ENCODE measurements around the gene ADH7. TPM values are rescaled to one million over a fixed set of nuclear protein-coding genes. Genes with fewer than 3 reads are reported as not detected.
"Not testable (repeated sequence)": the region's sequence is repeated elsewhere in the genome, so short reads cannot be mapped to it uniquely, and the experiment has no call there.

The ADH7 gene
- total and polyA plus RNA-seq, 9 of the 15 experiments (the other 6 are each of a cell fraction or from before 2014, with no cell fraction given): not detected

DNA sequence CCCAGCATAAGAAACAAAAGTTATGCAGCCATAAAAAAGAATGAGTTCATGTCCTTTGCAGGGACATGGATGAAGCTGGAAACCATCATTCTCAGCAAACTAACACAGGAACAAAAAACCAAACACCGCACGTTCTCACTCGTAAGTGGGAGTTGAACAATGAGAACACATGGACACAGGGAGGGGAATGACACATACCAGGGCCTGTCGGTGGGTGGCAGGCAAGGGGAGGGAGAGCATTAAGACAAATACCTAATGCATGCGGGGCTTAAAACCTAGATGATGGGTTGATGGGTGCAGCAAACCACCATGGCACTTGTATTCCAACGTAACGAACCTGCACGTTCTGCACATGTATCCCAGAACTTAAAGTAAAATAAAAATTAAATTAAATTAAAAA is 19.4 kb downstream of the ADH7 start:
- in situ Hi-C loops (cut with MboI): loop anchor here (25.0 kb wide), 1 partner anchor 953 kb away; no protein-coding TSS in a partner anchor

DNA sequence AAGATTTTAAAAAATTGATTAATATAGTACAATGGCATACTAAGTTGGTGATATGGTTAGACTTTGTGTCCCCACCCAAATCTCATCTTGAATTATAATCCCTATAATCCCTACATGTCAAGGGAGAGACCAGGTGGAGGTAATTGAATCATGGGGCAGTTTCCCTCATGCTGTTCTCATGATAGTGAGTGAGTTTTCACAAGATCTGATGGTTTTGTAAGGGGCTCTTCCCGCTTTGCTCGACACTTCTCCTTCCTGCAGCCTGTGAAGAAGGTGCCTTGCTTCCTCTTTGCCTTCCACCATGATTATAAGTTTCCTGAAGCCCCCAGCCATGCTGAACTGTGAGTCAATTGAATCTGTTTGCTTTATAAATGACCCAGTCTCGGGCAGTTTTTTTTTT is 20.2 kb downstream of the ADH7 start:
- H3K4me1 ChIP-seq (replicated peaks in 1 of 2; ENCODE audit: control insufficient read depth in 2 of 2, insufficient read depth in 2 of 2, low read length in 2 of 2); H4K20me1 ChIP-seq (replicated peaks; ENCODE audit: control insufficient read depth, insufficient read depth, low read length); BruUV-seq (replicated peaks); H3K27ac ChIP-seq (ENCODE audit: extremely low read depth, low read depth, low read length); H3K9me3 ChIP-seq (replicated peaks; ENCODE audit: control insufficient read depth, insufficient read depth, low read depth, low read length); H3K79me2 ChIP-seq (ENCODE audit: control insufficient read depth, insufficient read depth, low read length); H3K9me1 ChIP-seq (ENCODE audit: control insufficient read depth, insufficient read depth, low read length); H3K36me3 ChIP-seq (ENCODE audit: control insufficient read depth, insufficient read depth, low read length); H3K27me3 ChIP-seq (ENCODE audit: control insufficient read depth in 2 of 2, insufficient read depth in 2 of 2, low read length in 2 of 2); FAIRE-seq; POLR2A ChIA-PET; H3K9ac ChIP-seq (ENCODE audit: insufficient read depth in 1 of 2, low read depth in 2 of 2, low read length in 2 of 2); H3K4me3 ChIP-seq; ATAC-seq; H3K4me2 ChIP-seq (ENCODE audit: insufficient read depth, low read length); H2AFZ ChIP-seq (ENCODE audit: low read depth, low read length); DNase-seq (ENCODE audit: extremely low read depth in 1 of 4, low spot score in 3 of 4): not testable (repeated sequence)
- CTCF ChIA-PET (ENCODE audit: low intra/inter-chr PET ratio): interaction anchor here (0.7 kb wide), 1 partner anchor 1974 kb away, joined by 3 read pairs; no protein-coding TSS in a partner anchor
- intact Hi-C loops (cut with micrococcal nuclease): loop anchor here (2.0 kb wide), 1 partner anchor 48 kb away; no protein-coding TSS in a partner anchor
- in situ Hi-C loops (cut with MboI): loop anchor here (25.0 kb wide), 1 partner anchor 953 kb away; no protein-coding TSS in a partner anchor
- WGBS (ENCODE audit: insufficient coverage, low coverage, missing lambda C conversion rate): 0% methylated on average over 3 of the region's 3 CpGs

More for the DNA sequence above, 19.4 kb downstream of the ADH7 start:
- DNase-seq (ENCODE audit: extremely low read depth in 1 of 4, low spot score in 3 of 4) (peak in 1 of 4 experiments; percentile 14), ATAC-seq (peak; percentile 77)
- H3K79me2 ChIP-seq (ENCODE audit: control insufficient read depth, insufficient read depth, low read length); H3K9me3 ChIP-seq (replicated peaks; ENCODE audit: control insufficient read depth, insufficient read depth, low read depth, low read length); CTCF ChIA-PET (ENCODE audit: low intra/inter-chr PET ratio); H3K9me1 ChIP-seq (ENCODE audit: control insufficient read depth, insufficient read depth, low read length); H3K36me3 ChIP-seq (ENCODE audit: control insufficient read depth, insufficient read depth, low read length); H2AFZ ChIP-seq (ENCODE audit: low read depth, low read length); POLR2A ChIA-PET; H3K9ac ChIP-seq (ENCODE audit: insufficient read depth in 1 of 2, low read depth in 2 of 2, low read length in 2 of 2); H4K20me1 ChIP-seq (replicated peaks; ENCODE audit: control insufficient read depth, insufficient read depth, low read length); H3K27me3 ChIP-seq (ENCODE audit: control insufficient read depth in 2 of 2, insufficient read depth in 2 of 2, low read length in 2 of 2); BruUV-seq (replicated peaks); H3K4me3 ChIP-seq; FAIRE-seq; H3K4me2 ChIP-seq (ENCODE audit: insufficient read depth, low read length); H3K27ac ChIP-seq (ENCODE audit: extremely low read depth, low read depth, low read length); H3K4me1 ChIP-seq (replicated peaks in 1 of 2; ENCODE audit: control insufficient read depth in 2 of 2, insufficient read depth in 2 of 2, low read length in 2 of 2): not testable (repeated sequence)
- WGBS (ENCODE audit: insufficient coverage, low coverage, missing lambda C conversion rate): 4% methylated on average over 5 of the region's 8 CpGs
- peak; percentile 17; the same call in 1 of the 2 replicates for TF ChIP-seq STAG1 (CRISPR knock-in tag; IDR thresholded peaks at IDR 0.05; ENCODE audit: borderline replicate concordance)
- TF ChIP-seq, protein P1, sequence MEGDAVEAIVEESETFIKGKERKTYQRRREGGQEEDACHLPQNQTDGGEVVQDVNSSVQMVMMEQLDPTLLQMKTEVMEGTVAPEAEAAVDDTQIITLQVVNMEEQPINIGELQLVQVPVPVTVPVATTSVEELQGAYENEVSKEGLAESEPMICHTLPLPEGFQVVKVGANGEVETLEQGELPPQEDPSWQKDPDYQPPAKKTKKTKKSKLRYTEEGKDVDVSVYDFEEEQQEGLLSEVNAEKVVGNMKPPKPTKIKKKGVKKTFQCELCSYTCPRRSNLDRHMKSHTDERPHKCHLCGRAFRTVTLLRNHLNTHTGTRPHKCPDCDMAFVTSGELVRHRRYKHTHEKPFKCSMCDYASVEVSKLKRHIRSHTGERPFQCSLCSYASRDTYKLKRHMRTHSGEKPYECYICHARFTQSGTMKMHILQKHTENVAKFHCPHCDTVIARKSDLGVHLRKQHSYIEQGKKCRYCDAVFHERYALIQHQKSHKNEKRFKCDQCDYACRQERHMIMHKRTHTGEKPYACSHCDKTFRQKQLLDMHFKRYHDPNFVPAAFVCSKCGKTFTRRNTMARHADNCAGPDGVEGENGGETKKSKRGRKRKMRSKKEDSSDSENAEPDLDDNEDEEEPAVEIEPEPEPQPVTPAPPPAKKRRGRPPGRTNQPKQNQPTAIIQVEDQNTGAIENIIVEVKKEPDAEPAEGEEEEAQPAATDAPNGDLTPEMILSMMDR (IDR thresholded peaks at IDR 0.05 in 2 of 3, conservative IDR thresholded peaks at IDR 0.05 in 1 of 3; ENCODE audit: insufficient read depth in 2 of 3, low read depth in 1 of 3, low read length in 3 of 3): peak in 2 of 3 experiments; percentile 27 to 32; a peak in 2 of 6 replicates
- TF ChIP-seq, protein P2, sequence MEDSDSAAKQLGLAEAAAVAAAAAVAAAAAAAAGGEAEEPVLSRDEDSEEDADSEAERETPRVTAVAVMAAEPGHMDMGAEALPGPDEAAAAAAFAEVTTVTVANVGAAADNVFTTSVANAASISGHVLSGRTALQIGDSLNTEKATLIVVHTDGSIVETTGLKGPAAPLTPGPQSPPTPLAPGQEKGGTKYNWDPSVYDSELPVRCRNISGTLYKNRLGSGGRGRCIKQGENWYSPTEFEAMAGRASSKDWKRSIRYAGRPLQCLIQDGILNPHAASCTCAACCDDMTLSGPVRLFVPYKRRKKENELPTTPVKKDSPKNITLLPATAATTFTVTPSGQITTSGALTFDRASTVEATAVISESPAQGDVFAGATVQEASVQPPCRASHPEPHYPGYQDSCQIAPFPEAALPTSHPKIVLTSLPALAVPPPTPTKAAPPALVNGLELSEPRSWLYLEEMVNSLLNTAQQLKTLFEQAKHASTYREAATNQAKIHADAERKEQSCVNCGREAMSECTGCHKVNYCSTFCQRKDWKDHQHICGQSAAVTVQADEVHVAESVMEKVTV (CRISPR knock-in tag; IDR thresholded peaks at IDR 0.05): peak; percentile 27; the same call in 1 of the 2 replicates
- peak; percentile 40 to 47 for TF ChIP-seq RAD21 (CRISPR knock-in tag; conservative IDR thresholded peaks at IDR 0.05 in 1 of 2, IDR thresholded peaks at IDR 0.05 in 1 of 2)
- intact Hi-C loops (cut with micrococcal nuclease): loop anchor here (2.0 kb wide), 1 partner anchor 47 kb away; no protein-coding TSS in a partner anchor
